Measurements from ENCODE around the gene ROBO2.
A peak's percentile ranks its signal among the peaks of the same experiment; 100 is the strongest.

The ROBO2 gene

DNA sequence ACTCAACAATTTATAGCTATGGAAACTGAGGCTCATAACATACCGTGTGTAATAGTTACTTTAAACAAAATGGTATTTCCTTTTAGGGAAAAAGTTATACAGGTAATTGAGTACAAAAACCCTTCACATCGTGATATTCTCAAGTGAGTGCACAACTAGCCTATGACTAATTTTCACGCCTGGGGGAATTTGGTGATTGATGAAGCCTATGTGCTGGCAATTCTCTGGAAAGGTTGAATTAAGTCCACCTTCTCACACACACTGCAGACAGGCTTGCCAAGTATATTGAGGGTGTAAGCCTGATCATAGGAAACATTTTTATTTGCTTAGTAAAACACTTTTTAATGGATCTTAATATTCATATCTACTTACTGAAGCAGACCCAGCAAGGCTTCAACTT is 41.3 kb upstream of the ROBO2 start:
- DNase-seq (ENCODE audit: extremely low spot score) = no peak
- CTCF ChIA-PET = no interaction called here
- no peak for TF ChIP-seq LEF1 (IDR thresholded peaks at IDR 0.05; ENCODE audit: borderline replicate concordance)
- POLR2A ChIA-PET = no interaction called here

- no peak for DNase-seq (ENCODE audit: extremely low spot score)
- POLR2A ChIA-PET = no interaction called here
- no peak for TF ChIP-seq SUZ12 (IDR thresholded peaks at IDR 0.05)
- TF ChIP-seq FOXM1 (IDR thresholded peaks at IDR 0.05; ENCODE audit: borderline replicate concordance) = no peak
- no peak for TF ChIP-seq ELF4 (IDR thresholded peaks at IDR 0.05)
- no peak for TF ChIP-seq FOXA1 (IDR thresholded peaks at IDR 0.05)
- TF ChIP-seq SP1 (IDR thresholded peaks at IDR 0.05) = no peak
- no peak for TF ChIP-seq BHLHE40 (IDR thresholded peaks at IDR 0.05; ENCODE audit: borderline replicate concordance)
- TF ChIP-seq HDGF (IDR thresholded peaks at IDR 0.05; ENCODE audit: borderline replicate concordance) = no peak
- TF ChIP-seq LEF1 (IDR thresholded peaks at IDR 0.05; ENCODE audit: borderline replicate concordance) = no peak
- no peak for TF ChIP-seq TARDBP (IDR thresholded peaks at IDR 0.05)
- no peak for TF ChIP-seq CTBP1 (IDR thresholded peaks at IDR 0.05; ENCODE audit: borderline replicate concordance)
- TF ChIP-seq FOXK2 (IDR thresholded peaks at IDR 0.05) = no peak
- TF ChIP-seq ARNT (IDR thresholded peaks at IDR 0.05) = no peak
- TF ChIP-seq NFRKB (IDR thresholded peaks at IDR 0.05) = no peak
- no peak for TF ChIP-seq ZNF384 (IDR thresholded peaks at IDR 0.05)
- no peak for TF ChIP-seq L3MBTL2 (conservative IDR thresholded peaks at IDR 0.05)
- TF ChIP-seq, protein P1, sequence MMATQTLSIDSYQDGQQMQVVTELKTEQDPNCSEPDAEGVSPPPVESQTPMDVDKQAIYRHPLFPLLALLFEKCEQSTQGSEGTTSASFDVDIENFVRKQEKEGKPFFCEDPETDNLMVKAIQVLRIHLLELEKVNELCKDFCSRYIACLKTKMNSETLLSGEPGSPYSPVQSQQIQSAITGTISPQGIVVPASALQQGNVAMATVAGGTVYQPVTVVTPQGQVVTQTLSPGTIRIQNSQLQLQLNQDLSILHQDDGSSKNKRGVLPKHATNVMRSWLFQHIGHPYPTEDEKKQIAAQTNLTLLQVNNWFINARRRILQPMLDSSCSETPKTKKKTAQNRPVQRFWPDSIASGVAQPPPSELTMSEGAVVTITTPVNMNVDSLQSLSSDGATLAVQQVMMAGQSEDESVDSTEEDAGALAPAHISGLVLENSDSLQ (IDR thresholded peaks at IDR 0.05) = no peak
- CTCF ChIA-PET = no interaction called here
Observed at GRCh38 chr3:77001062-77001701, 38.7 kb upstream of the ROBO2 start.

GRCh38 chr3:77014226-77014625 is 25.7 kb upstream of the ROBO2 start:
- no peak for TF ChIP-seq BHLHE40 (IDR thresholded peaks at IDR 0.05; ENCODE audit: borderline replicate concordance)
- TF ChIP-seq NFRKB (IDR thresholded peaks at IDR 0.05) = no peak
- no peak for TF ChIP-seq HDGF (IDR thresholded peaks at IDR 0.05; ENCODE audit: borderline replicate concordance)
- TF ChIP-seq FOXK2 (IDR thresholded peaks at IDR 0.05) = no peak
- no peak for TF ChIP-seq LEF1 (IDR thresholded peaks at IDR 0.05; ENCODE audit: borderline replicate concordance)
- no peak for TF ChIP-seq L3MBTL2 (conservative IDR thresholded peaks at IDR 0.05)
- ChIA-PET POLR2A (no interaction called here), CTCF (no interaction called here)
- no peak for DNase-seq (ENCODE audit: extremely low spot score)

- ChIA-PET CTCF (no interaction called here), POLR2A (interaction anchor here (0.6 kb wide), 1 partner anchor 221 kb away, joined by 3 read pairs; no protein-coding TSS in a partner anchor)
- TF ChIP-seq HDGF (IDR thresholded peaks at IDR 0.05; ENCODE audit: borderline replicate concordance) = no peak
- TF ChIP-seq FOXA1 (IDR thresholded peaks at IDR 0.05) = no peak
- TF ChIP-seq SUZ12 (IDR thresholded peaks at IDR 0.05) = no peak
- TF ChIP-seq NFRKB (IDR thresholded peaks at IDR 0.05) = no peak
- no peak for TF ChIP-seq SP1 (IDR thresholded peaks at IDR 0.05)
- no peak for TF ChIP-seq FOXM1 (IDR thresholded peaks at IDR 0.05; ENCODE audit: borderline replicate concordance)
- DNase-seq (ENCODE audit: extremely low spot score) = no peak
Observed at GRCh38 chr3:77025471-77025870, 14.4 kb upstream of the ROBO2 start.

DNA sequence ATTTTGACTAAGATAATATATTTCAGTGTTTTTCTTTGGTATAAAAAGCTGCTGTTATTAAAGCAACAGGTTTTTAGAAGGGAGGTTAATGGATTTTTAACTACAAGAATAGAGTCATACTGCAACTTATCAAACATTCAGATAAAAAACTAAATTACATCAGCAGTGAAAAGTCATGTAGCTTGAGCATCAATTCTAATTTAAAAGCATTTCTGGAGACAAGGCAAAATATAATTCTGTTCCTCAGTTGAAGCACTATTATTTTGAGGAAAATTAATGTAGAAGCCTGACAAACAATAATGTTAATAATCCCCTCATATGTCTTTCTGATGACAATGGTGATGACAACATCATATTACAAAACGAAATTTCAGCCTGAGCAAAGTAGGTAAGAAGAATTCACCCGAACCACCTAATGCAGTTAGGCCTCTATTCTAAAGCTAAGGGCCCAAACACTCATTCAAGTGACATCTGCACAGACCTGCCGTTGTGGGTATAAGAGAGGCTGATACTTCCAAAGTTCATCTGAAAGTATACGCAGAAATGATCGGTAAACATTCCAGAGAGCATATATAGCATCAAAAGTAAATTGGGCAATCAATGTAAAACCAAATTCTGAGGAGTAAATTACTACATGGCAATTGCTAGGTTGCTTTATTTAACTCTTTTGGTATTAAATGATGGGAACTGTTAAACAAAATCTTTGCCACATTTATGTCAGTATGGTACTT is 12.8 kb upstream of the ROBO2 start:
- POLR2A ChIA-PET = interaction anchor here (1.1 kb wide), 1 partner anchor 11 kb away, joined by 3 read pairs; no protein-coding TSS in a partner anchor
- no peak for DNase-seq (ENCODE audit: extremely low spot score)
- TF ChIP-seq SP1 (IDR thresholded peaks at IDR 0.05) (no peak), ELF4 (IDR thresholded peaks at IDR 0.05) (no peak), ZNF384 (IDR thresholded peaks at IDR 0.05) (no peak), FOXA1 (IDR thresholded peaks at IDR 0.05) (no peak), L3MBTL2 (conservative IDR thresholded peaks at IDR 0.05) (no peak), SUZ12 (IDR thresholded peaks at IDR 0.05) (no peak), HDGF (IDR thresholded peaks at IDR 0.05; ENCODE audit: borderline replicate concordance) (no peak), CTBP1 (IDR thresholded peaks at IDR 0.05; ENCODE audit: borderline replicate concordance) (no peak)
- CTCF ChIA-PET = no interaction called here

- no peak for TF ChIP-seq HDGF (IDR thresholded peaks at IDR 0.05; ENCODE audit: borderline replicate concordance)
- no peak for TF ChIP-seq FOXM1 (IDR thresholded peaks at IDR 0.05; ENCODE audit: borderline replicate concordance)
- no peak for TF ChIP-seq ZNF384 (IDR thresholded peaks at IDR 0.05)
- TF ChIP-seq SUZ12 (IDR thresholded peaks at IDR 0.05) = no peak
- no peak for TF ChIP-seq ARNT (IDR thresholded peaks at IDR 0.05)
- no peak for TF ChIP-seq TARDBP (IDR thresholded peaks at IDR 0.05)
- no peak for DNase-seq (ENCODE audit: extremely low spot score)
- POLR2A ChIA-PET = interaction anchor here (1.1 kb wide), 1 partner anchor 10 kb away, joined by 3 read pairs; no protein-coding TSS in a partner anchor
- CTCF ChIA-PET = no interaction called here
Observed at GRCh38 chr3:77028005-77028404, 11.9 kb upstream of the ROBO2 start.

DNA sequence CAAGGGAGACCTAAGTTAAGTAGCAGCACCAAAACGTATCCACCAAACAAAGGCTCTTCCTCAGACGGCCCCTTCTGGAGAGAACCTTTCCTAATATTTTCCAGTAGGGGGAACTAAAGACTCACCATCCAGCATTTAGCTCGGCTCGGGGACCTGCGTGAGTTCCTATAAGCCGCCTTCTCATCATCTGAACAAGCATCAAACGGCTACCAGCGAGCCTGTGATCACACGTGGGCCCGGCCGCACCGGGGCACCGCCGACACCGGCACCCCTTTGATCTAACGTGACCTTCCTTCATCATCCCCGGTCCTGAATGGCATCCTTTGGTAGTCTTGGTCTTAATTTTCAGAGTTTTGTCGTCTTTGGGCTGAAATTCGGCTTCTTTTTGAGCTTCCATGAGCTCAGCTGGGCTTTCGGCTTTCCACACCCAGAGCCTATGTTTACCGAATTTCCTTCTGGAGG is 1.4 kb upstream of the ROBO2 start:
- ChIA-PET POLR2A (interaction anchor here (0.6 to 2.9 kb wide), 9 partner anchors 11 to 264 kb away, joined by 3 to 16 read pairs (median 6); no protein-coding TSS in a partner anchor), CTCF (interaction anchor here (1.1 to 3.0 kb wide), 6 partner anchors 153 to 295 kb away, joined by 3 to 21 read pairs (median 4); no protein-coding TSS in a partner anchor)

More for the DNA sequence above, 1.4 kb upstream of the ROBO2 start:
- DNase-seq (ENCODE audit: extremely low spot score) = peak; percentile 66
- TF ChIP-seq FOXM1 (IDR thresholded peaks at IDR 0.05; ENCODE audit: borderline replicate concordance) = no peak
- no peak for TF ChIP-seq SUZ12 (IDR thresholded peaks at IDR 0.05)
- no peak for TF ChIP-seq FOXK2 (IDR thresholded peaks at IDR 0.05)
- TF ChIP-seq, protein P1 (IDR thresholded peaks at IDR 0.05) = no peak
- no peak for TF ChIP-seq LEF1 (IDR thresholded peaks at IDR 0.05; ENCODE audit: borderline replicate concordance)
- no peak for TF ChIP-seq ARNT (IDR thresholded peaks at IDR 0.05)
- no peak for TF ChIP-seq ELF4 (IDR thresholded peaks at IDR 0.05)
- no peak for TF ChIP-seq ZNF384 (IDR thresholded peaks at IDR 0.05)
- TF ChIP-seq CTBP1 (IDR thresholded peaks at IDR 0.05; ENCODE audit: borderline replicate concordance) = peak; percentile 42; the same call in 1 of the 2 replicates
- TF ChIP-seq L3MBTL2 (conservative IDR thresholded peaks at IDR 0.05) = peak; percentile 90

Measured in HEK293T (cell line).